Measurements from ENCODE around the gene SUPT3H. TPM values are rescaled to one million over a fixed set of nuclear protein-coding genes. Genes with fewer than 3 reads are reported as not detected.

Gene SUPT3H
- total RNA-seq, 2 experiments from 2014 or later = 10.1 to 11.6 TPM

GRCh38 chr6:45012687-45013086, 365.0 kb downstream of the SUPT3H start:
- Mint-ChIP-seq H3K27ac (no peak overlapping the region), H3K27me3 (no peaks in the 10 kb centered on the region), H3K9me3 (peaks cover 18% of the 10 kb centered on the region), H3K4me3 (no peak overlapping the region), H3K4me1 (peaks cover 2% of the 10 kb centered on the region), H3K36me3 (peaks cover 32% of the 10 kb centered on the region)
- ATAC-seq (ENCODE audit: low read depth) (no peak), DNase-seq (no peak)
- POLR2A ChIA-PET = no interaction called here

GRCh38 chr6:45009576-45009975, 368.2 kb downstream of the SUPT3H start:
- H3K27ac Mint-ChIP-seq = no peak overlapping the region
- ATAC-seq (ENCODE audit: low read depth) (no peak), DNase-seq (no peak)
- H3K4me1 Mint-ChIP-seq = peaks cover 5% of the 10 kb centered on the region
- POLR2A ChIA-PET = no interaction called here
- no peaks in the 10 kb centered on the region for H3K27me3 Mint-ChIP-seq
- peaks cover 25% of the 10 kb centered on the region for H3K9me3 Mint-ChIP-seq
- peaks cover 39% of the 10 kb centered on the region for H3K36me3 Mint-ChIP-seq
- no peak overlapping the region for H3K4me3 Mint-ChIP-seq

GRCh38 chr6:45006893-45007292, 370.8 kb downstream of the SUPT3H start:
- no peaks in the 10 kb centered on the region for H3K27me3 Mint-ChIP-seq
- H3K4me3 Mint-ChIP-seq = no peak overlapping the region
- ATAC-seq (ENCODE audit: low read depth) (no peak), DNase-seq (no peak)
- H3K36me3 Mint-ChIP-seq = peaks cover 31% of the 10 kb centered on the region
- H3K27ac Mint-ChIP-seq = no peak overlapping the region
- POLR2A ChIA-PET = no interaction called here
- peaks cover 18% of the 10 kb centered on the region for H3K9me3 Mint-ChIP-seq
- peaks cover 9% of the 10 kb centered on the region for H3K4me1 Mint-ChIP-seq

GRCh38 chr6:45003961-45004360, 373.8 kb downstream of the SUPT3H start:
- H3K27me3 Mint-ChIP-seq = no peaks in the 10 kb centered on the region
- H3K9me3 Mint-ChIP-seq = peaks cover 11% of the 10 kb centered on the region
- no peak overlapping the region for H3K4me3 Mint-ChIP-seq
- no peak overlapping the region for H3K27ac Mint-ChIP-seq
- peaks cover 17% of the 10 kb centered on the region for H3K36me3 Mint-ChIP-seq
- peaks cover 25% of the 10 kb centered on the region for H3K4me1 Mint-ChIP-seq
- DNase-seq (no peak), ATAC-seq (ENCODE audit: low read depth) (no peak)
- POLR2A ChIA-PET = no interaction called here

GRCh38 chr6:45003387-45003786, 374.3 kb downstream of the SUPT3H start:
- Mint-ChIP-seq H3K4me1 (peaks cover 25% of the 10 kb centered on the region), H3K27ac (no peak overlapping the region), H3K27me3 (no peaks in the 10 kb centered on the region), H3K4me3 (no peak overlapping the region), H3K36me3 (peaks cover 20% of the 10 kb centered on the region), H3K9me3 (peaks cover 12% of the 10 kb centered on the region)
- DNase-seq = no peak
- ATAC-seq (ENCODE audit: low read depth) = no peak
- POLR2A ChIA-PET = no interaction called here

- ATAC-seq (ENCODE audit: low read depth) (no peak), DNase-seq (no peak)
- Mint-ChIP-seq H3K27me3 (no peaks in the 10 kb centered on the region), H3K36me3 (peaks cover 19% of the 10 kb centered on the region), H3K4me1 (peaks cover 25% of the 10 kb centered on the region), H3K9me3 (peaks cover 11% of the 10 kb centered on the region), H3K4me3 (peak overlapping the region; percentile 71), H3K27ac (peak overlapping the region; percentile 95)
- POLR2A ChIA-PET = no interaction called here
These were observed 375.2 kb downstream of the SUPT3H start for GRCh38 chr6:45002390-45003105.

- POLR2A ChIA-PET = interaction anchor here (1.0 to 1.3 kb wide), 3 partner anchors 19 to 71 kb away, joined by 3 to 7 read pairs (median 3); no protein-coding TSS in a partner anchor
- peak overlapping the region; percentile 71 for H3K4me3 Mint-ChIP-seq
- peaks cover 12% of the 10 kb centered on the region for H3K36me3 Mint-ChIP-seq
- H3K27ac Mint-ChIP-seq = peak overlapping the region; percentile 95
- H3K27me3 Mint-ChIP-seq = no peaks in the 10 kb centered on the region
- H3K4me1 Mint-ChIP-seq = peaks cover 23% of the 10 kb centered on the region
- H3K9me3 Mint-ChIP-seq = peaks cover 9% of the 10 kb centered on the region
- ATAC-seq (ENCODE audit: low read depth) (peak; percentile 90), DNase-seq (no peak)
These were observed 376.1 kb downstream of the SUPT3H start for GRCh38 chr6:45001663-45002062.

GRCh38 chr6:45000833-45001232, 376.9 kb downstream of the SUPT3H start:
- peaks cover 5% of the 10 kb centered on the region for H3K9me3 Mint-ChIP-seq
- peaks cover 10% of the 10 kb centered on the region for H3K36me3 Mint-ChIP-seq
- DNase-seq (no peak), ATAC-seq (ENCODE audit: low read depth) (peak; percentile 43)
- H3K27me3 Mint-ChIP-seq = no peaks in the 10 kb centered on the region
- peak overlapping the region; percentile 26 for H3K4me3 Mint-ChIP-seq
- H3K27ac Mint-ChIP-seq = peak overlapping the region; percentile 95
- POLR2A ChIA-PET = interaction anchor here (1.0 to 1.3 kb wide), 4 partner anchors 20 to 70 kb away, joined by 3 to 7 read pairs (median 4); no protein-coding TSS in a partner anchor
- peaks cover 22% of the 10 kb centered on the region for H3K4me1 Mint-ChIP-seq

- H3K4me3 Mint-ChIP-seq = no peak overlapping the region
- DNase-seq (no peak), ATAC-seq (ENCODE audit: low read depth) (no peak)
- H3K9me3 Mint-ChIP-seq = peaks cover 2% of the 10 kb centered on the region
- no peak overlapping the region for H3K27ac Mint-ChIP-seq
- peaks cover 9% of the 10 kb centered on the region for H3K36me3 Mint-ChIP-seq
- H3K27me3 Mint-ChIP-seq = no peaks in the 10 kb centered on the region
- peaks cover 22% of the 10 kb centered on the region for H3K4me1 Mint-ChIP-seq
- POLR2A ChIA-PET = no interaction called here
These were observed 378.7 kb downstream of the SUPT3H start for GRCh38 chr6:44999066-44999465.

GRCh38 chr6:44995486-44996132, 382.1 kb downstream of the SUPT3H start:
- H3K4me1 Mint-ChIP-seq = peaks cover 5% of the 10 kb centered on the region
- no peak overlapping the region for H3K4me3 Mint-ChIP-seq
- H3K27me3 Mint-ChIP-seq = no peaks in the 10 kb centered on the region
- no peak overlapping the region for H3K27ac Mint-ChIP-seq
- H3K9me3 Mint-ChIP-seq = peaks cover 2% of the 10 kb centered on the region
- POLR2A ChIA-PET = interaction anchor here (0.6 kb wide), 1 partner anchor 176 kb away, joined by 4 read pairs; no protein-coding TSS in a partner anchor
- ATAC-seq (ENCODE audit: low read depth) (no peak), DNase-seq (no peak)
- peaks cover 5% of the 10 kb centered on the region for H3K36me3 Mint-ChIP-seq

- no peak overlapping the region for H3K4me3 Mint-ChIP-seq
- H3K27ac Mint-ChIP-seq = no peak overlapping the region
- POLR2A ChIA-PET = no interaction called here
- ATAC-seq (ENCODE audit: low read depth) (no peak), DNase-seq (no peak)
- peaks cover 2% of the 10 kb centered on the region for H3K9me3 Mint-ChIP-seq
- H3K27me3 Mint-ChIP-seq = no peaks in the 10 kb centered on the region
- H3K4me1 Mint-ChIP-seq = peaks cover 1% of the 10 kb centered on the region
- peaks cover 4% of the 10 kb centered on the region for H3K36me3 Mint-ChIP-seq
These were observed 388.3 kb downstream of the SUPT3H start for GRCh38 chr6:44989391-44989790.

GRCh38 chr6:44985006-44985405, 392.7 kb downstream of the SUPT3H start:
- H3K4me1 Mint-ChIP-seq = peaks cover 1% of the 10 kb centered on the region
- DNase-seq (no peak), ATAC-seq (ENCODE audit: low read depth) (no peak)
- H3K27me3 Mint-ChIP-seq = no peaks in the 10 kb centered on the region
- POLR2A ChIA-PET = no interaction called here
- no peaks in the 10 kb centered on the region for H3K9me3 Mint-ChIP-seq
- peaks cover 9% of the 10 kb centered on the region for H3K36me3 Mint-ChIP-seq
- H3K27ac Mint-ChIP-seq = no peak overlapping the region
- no peak overlapping the region for H3K4me3 Mint-ChIP-seq

GRCh38 chr6:44983467-44984365, 394.0 kb downstream of the SUPT3H start:
- ATAC-seq (ENCODE audit: low read depth) = no peak
- H3K4me1 Mint-ChIP-seq = peaks cover 1% of the 10 kb centered on the region
- H3K27me3 Mint-ChIP-seq = no peaks in the 10 kb centered on the region
- DNase-seq = no peak
- no peaks in the 10 kb centered on the region for H3K9me3 Mint-ChIP-seq
- H3K4me3 Mint-ChIP-seq = no peak overlapping the region
- POLR2A ChIA-PET = no interaction called here
- peaks cover 9% of the 10 kb centered on the region for H3K36me3 Mint-ChIP-seq
- H3K27ac Mint-ChIP-seq = no peak overlapping the region
